Vagina (tissue), 2 donors: ENCODE results near the gene ACTN4. TPM values are rescaled to one million over a fixed set of nuclear protein-coding genes. Genes with fewer than 3 reads are reported as not detected.

Experiments
- DNase-seq, 2 donors: peaks; one replicate each; pipeline ENCODE4 v3.0.0-alpha.2; 2017; ENCODE audit errors: extremely low spot score in 2 of 2
- H3K27ac ChIP-seq: fragments of 200-600 bp; sonication (generic); one replicate; pipeline ENCODE4 v1.5.1; 2019
- H3K27me3 ChIP-seq: fragments of 200-600 bp; sonication (generic); one replicate; pipeline ENCODE4 v1.5.1; 2019
- H3K36me3 ChIP-seq, 2 donors: fragments of 200-600 bp; sonication (generic); one replicate each; pipeline ENCODE4 v1.5.1; 2017 to 2019
- H3K4me1 ChIP-seq: fragments of 200-600 bp; sonication (generic); one replicate; pipeline ENCODE4 v1.5.1; 2019
- H3K4me3 ChIP-seq, 2 donors: fragments of 200-600 bp; sonication (generic); 1 replicate in 1 of 2; 2 replicates in 1 of 2; pipeline ENCODE4 v1.5.1; 2016 to 2019
- H3K9me3 ChIP-seq: fragments of 200-600 bp; sonication (generic); one replicate; pipeline ENCODE4 v1.5.1; 2019
- POLR2A ChIP-seq, 2 donors: fragments of 450-650 bp; IDR thresholded peaks; one replicate each; pipeline ENCODE4 v1.6.1; 2017; ENCODE audit warnings: antibody characterized with exemption in 2 of 2, mild to moderate bottlenecking in 2 of 2, moderate library complexity in 2 of 2
- POLR2AphosphoS5 ChIP-seq, 2 donors: sonication (generic); formaldehyde crosslinking; IDR thresholded peaks; one replicate each; pipeline ENCODE4 v1.9.0; 2017; ENCODE audit warnings: antibody characterized with exemption in 2 of 2, mild to moderate bottlenecking in 2 of 2, low read depth in 1 of 2; ENCODE audit not compliant: insufficient read depth in 1 of 2
- intact Hi-C: fragments of 100-400 bp; cut with DNase I; formaldehyde crosslinking; loops from one replicate; pipeline ENCODE4 v1.15.1; 2023
- total RNA-seq: library from RNA; depleted of rRNA; stranded (reverse); fragments of >200 nt; gene quantifications from one replicate; pipeline ENCODE4 v1.2.3, GENCODE V29; 2016
- TF ChIP-seq, protein P1 (sequence below), 3 experiments: fragments of 450-650 bp in 2 of 3; fragments of 200-600 bp in 1 of 3; sonication (generic) in 1 of 3; IDR thresholded peaks; one replicate each; pipeline ENCODE4 v1.5.1; 2017 to 2019; ENCODE audit warnings: antibody characterized with exemption in 3 of 3, mild to moderate bottlenecking in 2 of 3, moderate library complexity in 2 of 3

Gene ACTN4
- total RNA-seq, 1 donor from 2014 or later: 513 TPM

GRCh38 chr19:38693380-38694223 is 46.2 kb downstream of the ACTN4 start:
- Histone ChIP-seq H3K9me3 (no peaks in the 10 kb centered on the region), H3K27ac (peak overlapping the region; percentile 90), H3K27me3 (no peaks in the 10 kb centered on the region), H3K4me3 (no peak overlapping the region), H3K4me1 (peaks cover 85% of the 10 kb centered on the region), H3K36me3 (no peaks in the 10 kb centered on the region)
- DNase-seq: no peak
- intact Hi-C loops: loop anchor here (5.0 kb wide), 1 partner anchor 36 kb away; no protein-coding TSS in a partner anchor
- TF ChIP-seq, protein P1, sequence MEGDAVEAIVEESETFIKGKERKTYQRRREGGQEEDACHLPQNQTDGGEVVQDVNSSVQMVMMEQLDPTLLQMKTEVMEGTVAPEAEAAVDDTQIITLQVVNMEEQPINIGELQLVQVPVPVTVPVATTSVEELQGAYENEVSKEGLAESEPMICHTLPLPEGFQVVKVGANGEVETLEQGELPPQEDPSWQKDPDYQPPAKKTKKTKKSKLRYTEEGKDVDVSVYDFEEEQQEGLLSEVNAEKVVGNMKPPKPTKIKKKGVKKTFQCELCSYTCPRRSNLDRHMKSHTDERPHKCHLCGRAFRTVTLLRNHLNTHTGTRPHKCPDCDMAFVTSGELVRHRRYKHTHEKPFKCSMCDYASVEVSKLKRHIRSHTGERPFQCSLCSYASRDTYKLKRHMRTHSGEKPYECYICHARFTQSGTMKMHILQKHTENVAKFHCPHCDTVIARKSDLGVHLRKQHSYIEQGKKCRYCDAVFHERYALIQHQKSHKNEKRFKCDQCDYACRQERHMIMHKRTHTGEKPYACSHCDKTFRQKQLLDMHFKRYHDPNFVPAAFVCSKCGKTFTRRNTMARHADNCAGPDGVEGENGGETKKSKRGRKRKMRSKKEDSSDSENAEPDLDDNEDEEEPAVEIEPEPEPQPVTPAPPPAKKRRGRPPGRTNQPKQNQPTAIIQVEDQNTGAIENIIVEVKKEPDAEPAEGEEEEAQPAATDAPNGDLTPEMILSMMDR (IDR thresholded peaks at IDR 0.05): no peak
- peak in 1 of 2 donors; percentile 29 for TF ChIP-seq POLR2AphosphoS5 (IDR thresholded peaks at IDR 0.05; ENCODE audit: insufficient read depth in 1 of 2, low read depth in 1 of 2)

- H3K27ac ChIP-seq: peak overlapping the region; percentile 90
- TF ChIP-seq POLR2AphosphoS5 (IDR thresholded peaks at IDR 0.05; ENCODE audit: insufficient read depth in 1 of 2, low read depth in 1 of 2) (no peak), POLR2A (IDR thresholded peaks at IDR 0.05) (no peak)
- TF ChIP-seq, protein P1 (IDR thresholded peaks at IDR 0.05): no peak
- intact Hi-C loops: no loop called here
- no peak for DNase-seq
- H3K36me3 ChIP-seq: no peaks in the 10 kb centered on the region
- no peak overlapping the region for H3K4me3 ChIP-seq
- no peaks in the 10 kb centered on the region for H3K9me3 ChIP-seq
- peaks cover 94% of the 10 kb centered on the region for H3K4me1 ChIP-seq
- no peaks in the 10 kb centered on the region for H3K27me3 ChIP-seq
Observed at GRCh38 chr19:38695317-38695683, 47.9 kb downstream of the ACTN4 start.

DNA sequence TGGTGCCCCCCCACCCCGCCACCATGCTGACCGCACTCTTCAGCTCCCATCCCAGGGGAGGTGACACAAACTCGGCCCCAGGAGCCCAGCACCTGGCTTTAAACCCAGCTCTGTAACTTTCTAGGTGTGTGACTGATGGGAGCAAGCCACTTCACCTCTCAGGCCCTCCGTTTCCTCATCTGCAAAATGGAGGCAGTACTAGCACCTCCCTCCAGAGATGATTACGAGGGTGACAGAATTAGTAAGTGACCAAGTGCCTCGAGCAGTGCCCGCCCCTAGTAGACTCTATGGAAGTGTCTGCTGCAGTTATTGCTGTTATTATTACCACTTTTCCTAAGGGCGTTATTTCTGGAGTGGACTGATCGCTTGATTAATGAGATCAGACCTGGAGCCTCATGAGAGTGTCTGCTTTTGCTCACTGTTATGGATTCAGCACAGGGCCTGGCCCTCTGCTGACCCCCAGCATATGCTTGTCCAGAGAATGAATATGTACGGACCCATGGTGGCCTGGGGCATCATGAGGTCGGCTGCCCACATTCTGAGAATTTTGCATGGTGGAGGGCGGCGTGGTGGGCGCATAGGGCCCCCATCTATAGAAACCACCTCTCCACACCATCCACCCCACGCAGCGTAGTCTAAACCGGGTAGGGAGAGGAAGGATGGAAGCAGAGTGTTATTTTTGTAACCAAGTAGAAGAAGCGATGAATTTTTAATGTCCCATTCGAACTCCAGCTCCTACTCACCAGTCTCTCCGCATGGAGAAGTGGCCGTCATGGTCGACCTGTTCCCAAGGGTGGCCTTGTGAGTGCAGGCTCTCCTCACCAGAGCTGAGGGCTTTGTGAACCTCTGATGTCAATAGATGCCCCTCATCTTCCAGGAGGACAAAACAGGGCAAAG is 48.6 kb downstream of the ACTN4 start:
- Histone ChIP-seq H3K9me3 (no peaks in the 10 kb centered on the region), H3K36me3 (peaks cover 0 to 8% of the 10 kb centered on the region in 2 donors), H3K4me3 (no peak overlapping the region), H3K27ac (peak overlapping the region; percentile 90), H3K4me1 (peaks cover 97% of the 10 kb centered on the region), H3K27me3 (no peaks in the 10 kb centered on the region)
- no peak for DNase-seq
- intact Hi-C loops: no loop called here
- TF ChIP-seq, protein P1 (IDR thresholded peaks at IDR 0.05): no peak
- TF ChIP-seq POLR2A (IDR thresholded peaks at IDR 0.05) (no peak), POLR2AphosphoS5 (IDR thresholded peaks at IDR 0.05; ENCODE audit: insufficient read depth in 1 of 2, low read depth in 1 of 2) (no peak)

DNA sequence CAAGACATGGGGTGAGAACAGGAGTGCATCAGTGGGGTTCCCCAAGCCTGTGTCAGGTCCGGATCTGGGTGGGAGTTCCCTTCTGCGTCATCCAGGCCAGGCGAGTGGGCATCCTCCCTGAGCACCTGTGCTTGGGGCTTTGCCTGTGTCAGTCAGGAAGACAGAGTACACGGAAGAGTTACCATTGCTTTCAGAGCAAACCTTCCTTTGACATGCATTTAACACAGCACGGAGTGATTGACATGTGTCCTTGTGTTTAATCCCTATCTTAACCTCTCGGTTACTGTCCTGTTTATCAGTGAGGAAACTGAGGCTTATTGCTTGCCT is 49.2 kb downstream of the ACTN4 start:
- Histone ChIP-seq H3K4me1 (peaks cover 96% of the 10 kb centered on the region), H3K9me3 (no peaks in the 10 kb centered on the region), H3K27ac (peak overlapping the region; percentile 90), H3K36me3 (peaks cover 0 to 14% of the 10 kb centered on the region in 2 donors), H3K4me3 (no peak overlapping the region), H3K27me3 (no peaks in the 10 kb centered on the region)
- intact Hi-C loops: no loop called here
- TF ChIP-seq POLR2AphosphoS5 (IDR thresholded peaks at IDR 0.05; ENCODE audit: insufficient read depth in 1 of 2, low read depth in 1 of 2): no peak
- TF ChIP-seq, protein P1 (IDR thresholded peaks at IDR 0.05): no peak
- no peak for TF ChIP-seq POLR2A (IDR thresholded peaks at IDR 0.05)
- no peak for DNase-seq
